IMR-90 (cell line): ENCODE data around the gene JMJD1C.

ENCODE experiments used
- CTCF ChIP-seq: conservative IDR thresholded peaks from 2 replicates; pipeline ENCODE4 v1.5.1; 2012; ENCODE audit warnings: mild to moderate bottlenecking, low read depth, low read length, improper control_type of control experiment
- FOS ChIP-seq: fragments of 150-350 bp; IDR thresholded peaks from 2 replicates; pipeline ENCODE4 v1.6.1; 2016; ENCODE audit warnings: low read depth, low read length
- POLR2A ChIP-seq: IDR thresholded peaks from 2 replicates; pipeline ENCODE4 v1.6.1; 2012; ENCODE audit warnings: mild to moderate bottlenecking, low read depth, low read length
- RAD21 ChIP-seq: IDR thresholded peaks from 2 replicates; pipeline ENCODE4 v1.6.1; 2012; ENCODE audit warnings: low read length, improper control_type of control experiment
- USF2 ChIP-seq: fragments of 150-350 bp; IDR thresholded peaks from 2 replicates; pipeline ENCODE4 v1.6.1; 2017; ENCODE audit warnings: mild to moderate bottlenecking, antibody characterized with exemption, low read length, low read depth

- TF ChIP-seq CTCF (no peak), POLR2A (no peak), USF2 (no peak), RAD21 (no peak), FOS (no peak)
Observed at GRCh38 chr10:63320683-63321082, 145.1 kb downstream of the JMJD1C start.
